HCT116 (cell line): ENCODE results near the gene OR5T3. TPM values are rescaled to one million over a fixed set of nuclear protein-coding genes. Genes with fewer than 3 reads are reported as not detected.

Source experiments
- ATAC-seq: fragments of 200-7000 bp; cut with Tn5 transposase; 2 replicates; pipeline ENCODE4 v1.9.1; 2020; ENCODE audit warnings: mild to moderate bottlenecking, moderate library complexity
- BruUV-seq: library from RNA; stranded (reverse); fragments of 400-500 nt; replicated peaks from 2 replicates; lab custom pipeline; 2021; lab: Mats Ljungman, UMichigan
- CTCF ChIA-PET: fragments of 300-600 bp; sonication (Branson Sonifier 250); formaldehyde crosslinking; loops from one replicate; lab custom pipeline; 2021; ENCODE audit warnings: antibody characterized with exemption; lab: Charles Lee
- POLR2A ChIA-PET: fragments of 300-600, 350-600 bp; sonication (Branson Sonifier 250); formaldehyde crosslinking; loops from one replicate; lab custom pipeline; 2021; ENCODE audit warnings: antibody characterized with exemption; lab: Charles Lee
- RAD21 ChIA-PET, 2 experiments: fragments of 300-600 bp; sonication (Branson Sonifier 250); formaldehyde crosslinking; loops; one replicate each; lab custom pipeline; 2023; ENCODE audit warnings: low total read pairs in 2 of 2; ENCODE audit not compliant: uncharacterized antibody in 2 of 2, unreplicated experiment in 2 of 2, low non-redundant PET in 1 of 2; lab: Charles Lee
- DNase-seq: peaks from one replicate; pipeline ENCODE4 v3.0.0-alpha.2; 2010; ENCODE audit warnings: low read depth, low spot score
- H2AFZ ChIP-seq: fragments of 200-600 bp; shearing (Covaris generic), sonication (generic); 2 replicates; pipeline ENCODE4 v1.6.1; 2017; ENCODE audit warnings: low read depth, mixed run types, mixed read lengths, antibody characterized with exemption, low read length; ENCODE audit not compliant: poor library complexity, severe bottlenecking
- H3K27ac ChIP-seq: 2 replicates; pipeline ENCODE4 v1.5.1; 2012; ENCODE audit warnings: low read depth, low read length
- H3K27me3 ChIP-seq: fragments of 200-600 bp; sonication (generic); 2 replicates; pipeline ENCODE4 v1.6.1; 2016; ENCODE audit warnings: mixed run types, low read length, mixed read lengths; ENCODE audit not compliant: insufficient read depth
- H3K36me3 ChIP-seq, 2 experiments: fragments of 200-500 bp in 1 of 2; fragments of 200-600 bp in 1 of 2; sonication (Bioruptor generic) in 1 of 2; sonication (generic) in 1 of 2; 2 replicates each; pipeline versions ENCODE4 v1.5.1 to v1.6.1; 2014 to 2016; ENCODE audit warnings: low read length in 2 of 2, inconsistent platforms in 1 of 2, mixed read lengths in 1 of 2, mixed run types in 1 of 2; ENCODE audit not compliant: insufficient read depth in 2 of 2, control insufficient read depth in 1 of 2
- H3K4me1 ChIP-seq, 2 experiments: fragments of 200-600 bp in 1 of 2; sonication (generic) in 1 of 2; 2 replicates each; pipeline versions ENCODE4 v1.5.1 to v1.6.1; 2012 to 2017; ENCODE audit warnings: low read length in 2 of 2, inconsistent platforms in 1 of 2, mild to moderate bottlenecking in 1 of 2, mixed read lengths in 1 of 2, mixed run types in 1 of 2, moderate library complexity in 1 of 2; ENCODE audit not compliant: insufficient read depth in 2 of 2, control insufficient read depth in 1 of 2
- H3K4me2 ChIP-seq: fragments of 200-600 bp; sonication (generic); 2 replicates; pipeline ENCODE4 v1.6.1; 2017; ENCODE audit warnings: mixed run types, low read length, mixed read lengths
- H3K4me3 ChIP-seq, 2 experiments: fragments of 200-600 bp in 1 of 2; sonication (generic) in 1 of 2; replicated peaks in 1 of 2; 2 replicates each; pipeline ENCODE4 v1.5.1; 2011 to 2016; ENCODE audit warnings: low read length in 2 of 2, control low read depth in 1 of 2, low read depth in 1 of 2, mild to moderate bottlenecking in 1 of 2, mixed read lengths in 1 of 2, mixed run types in 1 of 2
- H3K79me2 ChIP-seq: fragments of 200-600 bp; sonication (generic); 2 replicates; pipeline ENCODE4 v1.6.1; 2017; ENCODE audit warnings: mild to moderate bottlenecking, mixed run types, low read length, moderate library complexity, mixed read lengths; ENCODE audit not compliant: insufficient read depth
- H3K9ac ChIP-seq: fragments of 200-600 bp; sonication (generic); 2 replicates; pipeline ENCODE4 v1.6.1; 2016; ENCODE audit warnings: low read length, mixed read lengths
- H3K9me2 ChIP-seq: fragments of 200-600 bp; sonication (generic), shearing (Covaris generic); 2 replicates; pipeline ENCODE4 v1.6.1; 2017; ENCODE audit warnings: mixed run types, mild to moderate bottlenecking, moderate library complexity; ENCODE audit not compliant: insufficient read depth
- H3K9me3 ChIP-seq, 2 experiments: fragments of 200-500 bp in 1 of 2; fragments of 200-600 bp in 1 of 2; sonication (Bioruptor generic) in 1 of 2; sonication (generic) in 1 of 2; 2 replicates each; pipeline ENCODE4 v1.6.1; 2014 to 2017; ENCODE audit warnings: low read length in 2 of 2, mixed read lengths in 2 of 2, inconsistent platforms in 1 of 2, low read depth in 1 of 2, mild to moderate bottlenecking in 1 of 2, mixed run types in 1 of 2, moderate library complexity in 1 of 2; ENCODE audit not compliant: control insufficient read depth in 1 of 2, insufficient read depth in 1 of 2
- H4K20me1 ChIP-seq: fragments of 200-600 bp; sonication (generic), shearing (Covaris generic); 2 replicates; pipeline ENCODE4 v1.6.1; 2017; ENCODE audit warnings: mixed run types, mild to moderate bottlenecking, moderate library complexity; ENCODE audit not compliant: insufficient read depth
- EGR1 ChIP-seq: IDR thresholded peaks from 2 replicates; pipeline ENCODE4 v1.6.1; 2012; ENCODE audit warnings: low read depth
- ELF1 ChIP-seq: IDR thresholded peaks from 2 replicates; pipeline ENCODE4 v1.6.1; 2012; ENCODE audit warnings: low read depth, borderline replicate concordance
- EZH2 ChIP-seq: fragments of 200-600 bp; sonication (generic); IDR thresholded peaks from 2 replicates; pipeline ENCODE4 v1.6.1; 2017; ENCODE audit warnings: antibody characterized with exemption, mixed run types
- FOSL1 ChIP-seq: IDR thresholded peaks from 2 replicates; pipeline ENCODE4 v1.6.1; 2012; ENCODE audit warnings: low read depth
- JUND ChIP-seq: IDR thresholded peaks from 2 replicates; pipeline ENCODE4 v1.6.1; 2012
- POLR2A ChIP-seq: IDR thresholded peaks from 2 replicates; pipeline ENCODE4 v1.7.0; 2011; ENCODE audit warnings: borderline replicate concordance; ENCODE audit not compliant: insufficient read depth, insufficient read length; ENCODE audit errors: extremely low read depth
- POLR2AphosphoS5 ChIP-seq: IDR thresholded peaks from 2 replicates; pipeline ENCODE4 v1.6.1; 2011; ENCODE audit warnings: mild to moderate bottlenecking, low read depth, low read length, moderate library complexity
- YY1 ChIP-seq: IDR thresholded peaks from 2 replicates; pipeline ENCODE4 v1.6.1; 2011; ENCODE audit warnings: low read length, low read depth, moderate library complexity, mild to moderate bottlenecking; ENCODE audit not compliant: insufficient replicate concordance; ENCODE audit errors: extremely low read depth
- intact Hi-C: fragments of 100-400 bp; cut with micrococcal nuclease; formaldehyde crosslinking; loops from 2 replicates; pipeline ENCODE4 v1.10.0; 2022
- total RNA-seq: library from RNA; stranded (reverse); gene quantifications from one replicate; pipeline ENCODE4 v1.2.1, GENCODE V29; 2021; ENCODE audit not compliant: unreplicated experiment
- TF ChIP-seq, protein P1 (sequence below): IDR thresholded peaks from 2 replicates; pipeline ENCODE4 v1.6.1; 2012; ENCODE audit warnings: low read depth
- TF ChIP-seq, protein P2 (sequence below), 3 experiments: fragments of 200-600 bp in 1 of 3; sonication (generic) in 1 of 3; IDR thresholded peaks in 2 of 3; conservative IDR thresholded peaks in 1 of 3; 2 replicates each; pipeline ENCODE4 v1.5.1; 2012 to 2017; ENCODE audit warnings: low read depth in 2 of 3, low read length in 2 of 3, antibody characterized with exemption in 1 of 3, borderline replicate concordance in 1 of 3, control low read depth in 1 of 3, mild to moderate bottlenecking in 1 of 3, mixed read lengths in 1 of 3, mixed run types in 1 of 3, moderate library complexity in 1 of 3; ENCODE audit not compliant: insufficient read depth in 1 of 3
- TF ChIP-seq, protein P3 (sequence below): IDR thresholded peaks from 2 replicates; pipeline ENCODE4 v1.6.1; 2012

The OR5T3 gene
- total RNA-seq, 1 experiment from 2014 or later, result not detected

DNA sequence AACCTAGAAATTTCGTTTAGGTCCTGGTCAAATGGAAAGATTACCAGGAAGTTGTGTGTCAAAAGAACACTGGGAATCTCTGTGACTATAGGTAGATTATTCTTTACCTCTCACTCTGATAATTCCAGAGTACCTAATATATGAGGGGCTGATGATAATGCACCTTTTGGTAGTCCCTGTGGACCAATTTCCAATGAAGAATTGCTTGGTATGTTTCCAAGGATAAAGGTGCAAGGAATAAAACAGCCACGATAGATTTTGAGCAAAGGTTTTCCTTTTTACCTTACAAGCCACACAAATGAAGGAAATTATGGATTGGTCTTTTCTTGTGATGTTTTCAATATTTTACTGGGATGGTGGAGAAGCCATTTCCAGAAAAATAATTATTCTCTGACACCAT lies 40.1 kb downstream of the OR5T3 start, which contains the start of gene OR8H1:
OR8H1 (minus strand) TSS at position 101 of the 400 bp plus-strand sequence. CDS start 1,192 bp downstream, outside the sequence.
- no peak for DNase-seq
- ATAC-seq, result no peak
- Histone ChIP-seq H3K9me2 (no peaks in the 10 kb centered on the region), H2AFZ (no peak within 1 kb of the TSS), H3K27ac (no peak within 1 kb of the TSS), H3K9me3 (peaks cover 0 to 9% of the 10 kb centered on the region in 2 experiments; a peak in 3 of 4 replicates), H3K9ac (no peak within 1 kb of the TSS), H3K4me1 (no peaks in the 10 kb centered on the region), H3K27me3 (no peaks in the 10 kb centered on the region), H3K4me3 (no peak within 1 kb of the TSS), H3K36me3 (no peaks in the 10 kb centered on the region), H3K79me2 (no peaks in the 10 kb centered on the region), H3K4me2 (no peak within 1 kb of the TSS), H4K20me1 (no peaks in the 10 kb centered on the region)
- TF ChIP-seq EGR1 (no peak), YY1 (no peak), ELF1 (no peak), EZH2 (no peak), POLR2AphosphoS5 (no peak), POLR2A (no peak), FOSL1 (no peak), JUND (no peak)
- TF ChIP-seq, protein P1, sequence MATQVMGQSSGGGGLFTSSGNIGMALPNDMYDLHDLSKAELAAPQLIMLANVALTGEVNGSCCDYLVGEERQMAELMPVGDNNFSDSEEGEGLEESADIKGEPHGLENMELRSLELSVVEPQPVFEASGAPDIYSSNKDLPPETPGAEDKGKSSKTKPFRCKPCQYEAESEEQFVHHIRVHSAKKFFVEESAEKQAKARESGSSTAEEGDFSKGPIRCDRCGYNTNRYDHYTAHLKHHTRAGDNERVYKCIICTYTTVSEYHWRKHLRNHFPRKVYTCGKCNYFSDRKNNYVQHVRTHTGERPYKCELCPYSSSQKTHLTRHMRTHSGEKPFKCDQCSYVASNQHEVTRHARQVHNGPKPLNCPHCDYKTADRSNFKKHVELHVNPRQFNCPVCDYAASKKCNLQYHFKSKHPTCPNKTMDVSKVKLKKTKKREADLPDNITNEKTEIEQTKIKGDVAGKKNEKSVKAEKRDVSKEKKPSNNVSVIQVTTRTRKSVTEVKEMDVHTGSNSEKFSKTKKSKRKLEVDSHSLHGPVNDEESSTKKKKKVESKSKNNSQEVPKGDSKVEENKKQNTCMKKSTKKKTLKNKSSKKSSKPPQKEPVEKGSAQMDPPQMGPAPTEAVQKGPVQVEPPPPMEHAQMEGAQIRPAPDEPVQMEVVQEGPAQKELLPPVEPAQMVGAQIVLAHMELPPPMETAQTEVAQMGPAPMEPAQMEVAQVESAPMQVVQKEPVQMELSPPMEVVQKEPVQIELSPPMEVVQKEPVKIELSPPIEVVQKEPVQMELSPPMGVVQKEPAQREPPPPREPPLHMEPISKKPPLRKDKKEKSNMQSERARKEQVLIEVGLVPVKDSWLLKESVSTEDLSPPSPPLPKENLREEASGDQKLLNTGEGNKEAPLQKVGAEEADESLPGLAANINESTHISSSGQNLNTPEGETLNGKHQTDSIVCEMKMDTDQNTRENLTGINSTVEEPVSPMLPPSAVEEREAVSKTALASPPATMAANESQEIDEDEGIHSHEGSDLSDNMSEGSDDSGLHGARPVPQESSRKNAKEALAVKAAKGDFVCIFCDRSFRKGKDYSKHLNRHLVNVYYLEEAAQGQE, result no peak
- TF ChIP-seq, protein P2, sequence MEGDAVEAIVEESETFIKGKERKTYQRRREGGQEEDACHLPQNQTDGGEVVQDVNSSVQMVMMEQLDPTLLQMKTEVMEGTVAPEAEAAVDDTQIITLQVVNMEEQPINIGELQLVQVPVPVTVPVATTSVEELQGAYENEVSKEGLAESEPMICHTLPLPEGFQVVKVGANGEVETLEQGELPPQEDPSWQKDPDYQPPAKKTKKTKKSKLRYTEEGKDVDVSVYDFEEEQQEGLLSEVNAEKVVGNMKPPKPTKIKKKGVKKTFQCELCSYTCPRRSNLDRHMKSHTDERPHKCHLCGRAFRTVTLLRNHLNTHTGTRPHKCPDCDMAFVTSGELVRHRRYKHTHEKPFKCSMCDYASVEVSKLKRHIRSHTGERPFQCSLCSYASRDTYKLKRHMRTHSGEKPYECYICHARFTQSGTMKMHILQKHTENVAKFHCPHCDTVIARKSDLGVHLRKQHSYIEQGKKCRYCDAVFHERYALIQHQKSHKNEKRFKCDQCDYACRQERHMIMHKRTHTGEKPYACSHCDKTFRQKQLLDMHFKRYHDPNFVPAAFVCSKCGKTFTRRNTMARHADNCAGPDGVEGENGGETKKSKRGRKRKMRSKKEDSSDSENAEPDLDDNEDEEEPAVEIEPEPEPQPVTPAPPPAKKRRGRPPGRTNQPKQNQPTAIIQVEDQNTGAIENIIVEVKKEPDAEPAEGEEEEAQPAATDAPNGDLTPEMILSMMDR (IDR thresholded peaks at IDR 0.05 in 2 of 3, conservative IDR thresholded peaks at IDR 0.05 in 1 of 3; ENCODE audit: borderline replicate concordance in 1 of 3, insufficient read depth in 1 of 3, low read depth in 2 of 3, low read length in 2 of 3), result no peak
- TF ChIP-seq, protein P3, sequence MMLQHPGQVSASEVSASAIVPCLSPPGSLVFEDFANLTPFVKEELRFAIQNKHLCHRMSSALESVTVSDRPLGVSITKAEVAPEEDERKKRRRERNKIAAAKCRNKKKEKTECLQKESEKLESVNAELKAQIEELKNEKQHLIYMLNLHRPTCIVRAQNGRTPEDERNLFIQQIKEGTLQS, result no peak
- RAD21 ChIA-PET, result no interaction called here
- CTCF ChIA-PET, result no interaction called here
- POLR2A ChIA-PET, result no interaction called here
- no TSS peak for BruUV-seq
- intact Hi-C loops, result no loop called here
